22Rv1 (cell line): ENCODE data around the gene SOWAHD.
"Not testable (repeated sequence)": the region's sequence is repeated elsewhere in the genome, so short reads cannot be mapped to it uniquely, and the experiment has no call there.

Experiments
- H3K27ac ChIP-seq: fragments of 450-650 bp; 2 replicates; pipeline ENCODE4 v1.5.1; 2017
- ZFX ChIP-seq: fragments of 450-650 bp; IDR thresholded peaks from 2 replicates; pipeline ENCODE4 v1.6.1; 2017; ENCODE audit warnings: antibody characterized with exemption, borderline replicate concordance
- TF ChIP-seq, protein P1 (sequence below): fragments of 450-650 bp; IDR thresholded peaks from 2 replicates; pipeline ENCODE4 v1.5.1; 2017; ENCODE audit warnings: mild to moderate bottlenecking

Gene SOWAHD

DNA sequence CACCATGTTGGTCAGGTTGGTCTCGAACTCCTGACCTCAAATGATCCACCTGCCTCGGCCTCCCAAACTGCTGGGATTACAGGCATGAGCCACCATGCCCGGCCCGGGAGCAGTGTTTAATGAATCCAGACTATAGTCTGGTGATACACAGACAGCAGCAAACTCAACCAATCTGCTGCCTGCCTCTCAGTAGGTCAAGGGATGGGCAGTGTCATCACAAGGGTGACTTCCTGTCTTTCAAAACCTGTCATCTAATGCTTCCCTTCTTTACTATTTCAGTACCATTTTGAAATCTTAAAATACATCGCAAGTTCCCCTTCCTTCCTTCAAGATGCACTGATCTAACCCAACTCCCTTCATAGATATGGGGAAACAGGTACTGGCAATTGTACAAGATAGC is 24.6 kb downstream of the SOWAHD start:
- TF ChIP-seq, protein P1, sequence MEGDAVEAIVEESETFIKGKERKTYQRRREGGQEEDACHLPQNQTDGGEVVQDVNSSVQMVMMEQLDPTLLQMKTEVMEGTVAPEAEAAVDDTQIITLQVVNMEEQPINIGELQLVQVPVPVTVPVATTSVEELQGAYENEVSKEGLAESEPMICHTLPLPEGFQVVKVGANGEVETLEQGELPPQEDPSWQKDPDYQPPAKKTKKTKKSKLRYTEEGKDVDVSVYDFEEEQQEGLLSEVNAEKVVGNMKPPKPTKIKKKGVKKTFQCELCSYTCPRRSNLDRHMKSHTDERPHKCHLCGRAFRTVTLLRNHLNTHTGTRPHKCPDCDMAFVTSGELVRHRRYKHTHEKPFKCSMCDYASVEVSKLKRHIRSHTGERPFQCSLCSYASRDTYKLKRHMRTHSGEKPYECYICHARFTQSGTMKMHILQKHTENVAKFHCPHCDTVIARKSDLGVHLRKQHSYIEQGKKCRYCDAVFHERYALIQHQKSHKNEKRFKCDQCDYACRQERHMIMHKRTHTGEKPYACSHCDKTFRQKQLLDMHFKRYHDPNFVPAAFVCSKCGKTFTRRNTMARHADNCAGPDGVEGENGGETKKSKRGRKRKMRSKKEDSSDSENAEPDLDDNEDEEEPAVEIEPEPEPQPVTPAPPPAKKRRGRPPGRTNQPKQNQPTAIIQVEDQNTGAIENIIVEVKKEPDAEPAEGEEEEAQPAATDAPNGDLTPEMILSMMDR = no peak
- no peak for TF ChIP-seq ZFX
- H3K27ac ChIP-seq = no peak overlapping the region

DNA sequence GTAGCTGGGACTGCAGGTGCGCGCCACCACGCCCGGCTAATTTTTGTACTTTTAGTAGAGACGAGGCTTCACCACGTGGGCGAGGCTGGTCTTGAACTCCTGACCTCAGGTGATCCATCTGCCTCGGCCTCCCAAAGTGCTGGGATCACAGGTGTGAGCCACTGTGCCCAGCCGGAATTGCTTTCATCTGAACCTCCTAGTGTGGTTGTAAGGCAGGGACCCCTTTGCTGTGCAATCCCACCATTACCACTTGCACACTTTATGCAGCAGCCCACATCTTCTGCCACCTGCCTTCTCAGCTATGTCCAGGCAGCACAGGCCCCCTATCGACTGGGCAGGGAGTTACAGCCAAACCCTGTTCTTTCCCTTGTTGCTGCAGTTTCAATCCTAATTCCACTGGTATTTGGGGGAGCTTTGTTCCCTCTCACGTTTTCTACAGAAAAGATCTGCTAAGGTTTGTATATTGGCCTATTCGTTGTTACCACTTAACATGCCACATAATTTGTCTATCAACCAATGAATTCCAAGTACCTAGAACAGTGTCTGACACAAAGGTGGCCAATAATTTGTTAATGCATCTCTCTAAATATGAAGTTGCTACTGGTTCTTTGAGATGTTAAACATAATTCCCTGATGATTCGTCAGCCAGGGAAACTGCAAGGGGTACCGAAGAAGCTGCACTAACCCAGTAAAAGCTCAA is 26.5 kb downstream of the SOWAHD start:
- TF ChIP-seq, protein P1 = peak; percentile 53
- no peak for TF ChIP-seq ZFX
- H3K27ac ChIP-seq = no peak overlapping the region

DNA sequence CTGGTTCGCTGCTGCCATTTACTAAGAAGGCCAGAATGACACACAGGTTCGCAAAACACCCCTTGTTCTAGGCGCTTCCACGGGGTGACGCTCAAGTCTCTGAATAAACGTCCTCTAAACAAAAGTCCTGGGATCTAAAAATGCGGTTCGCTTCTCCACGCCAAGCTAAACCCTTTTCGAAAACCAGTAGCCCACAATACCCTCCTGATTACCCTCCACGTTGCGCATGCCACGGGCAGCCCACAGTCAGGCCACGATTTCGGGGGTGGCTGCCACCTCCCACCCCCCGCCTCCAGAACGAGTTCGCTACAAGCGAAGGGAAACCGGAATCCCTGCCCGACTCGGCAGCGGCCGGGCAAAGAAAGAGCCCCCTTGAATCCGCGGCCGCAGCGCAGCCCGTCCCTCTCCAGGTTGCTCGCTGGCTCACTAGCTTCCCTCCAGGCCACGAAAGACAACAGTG is 32.6 kb downstream of the SOWAHD start:
- TF ChIP-seq, protein P1 = no peak
- no peak for TF ChIP-seq ZFX
- H3K27ac ChIP-seq = peak overlapping the region; percentile 90

DNA sequence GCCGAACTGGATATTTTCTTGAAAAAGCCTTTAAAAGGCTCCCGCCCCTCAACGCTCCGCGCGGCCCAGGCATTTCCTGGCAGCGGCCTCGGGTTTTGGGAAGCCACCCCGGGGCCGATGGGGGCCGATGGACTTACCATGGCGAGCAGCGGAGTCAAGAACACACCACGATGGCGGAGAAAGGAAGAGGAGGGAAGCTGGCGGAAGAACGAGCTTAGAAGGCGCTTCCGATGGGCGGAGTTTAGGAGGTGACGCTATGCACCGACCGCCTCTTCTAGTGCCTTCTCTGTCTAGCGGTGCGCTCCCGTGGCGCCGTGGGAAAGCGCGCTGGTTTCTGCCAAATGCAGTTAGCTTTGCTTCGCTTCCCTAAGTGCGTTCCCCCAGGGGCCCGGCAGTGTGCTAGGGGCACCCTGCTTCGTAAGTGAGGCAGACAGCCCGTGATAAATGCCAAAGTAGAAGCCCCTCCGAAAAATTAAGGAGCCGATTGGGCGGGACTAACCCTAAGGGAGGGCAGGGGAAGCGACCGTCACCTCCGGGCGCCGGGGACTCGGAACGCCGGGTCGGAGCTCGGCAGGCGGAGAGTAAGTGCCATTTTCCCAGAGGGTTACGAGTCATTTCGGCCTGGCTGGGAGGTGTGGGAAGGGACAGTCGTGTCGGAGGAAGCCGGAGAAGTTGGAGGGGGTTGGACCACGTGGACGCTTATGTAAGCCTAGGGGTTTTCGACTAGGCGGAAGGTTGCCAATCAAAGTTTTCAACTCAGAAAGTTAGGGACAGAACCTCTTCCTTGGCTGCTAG is 33.2 kb downstream of the SOWAHD start, which contains the start of gene RPL39:
RPL39 (minus strand) TSS at position 194 of the 795 bp plus-strand sequence; CDS start at position 140, 54 bp downstream.
- no peak for TF ChIP-seq ZFX
- TF ChIP-seq, protein P1 = no peak
- peak within 1 kb of the TSS; percentile 90 for H3K27ac ChIP-seq

DNA sequence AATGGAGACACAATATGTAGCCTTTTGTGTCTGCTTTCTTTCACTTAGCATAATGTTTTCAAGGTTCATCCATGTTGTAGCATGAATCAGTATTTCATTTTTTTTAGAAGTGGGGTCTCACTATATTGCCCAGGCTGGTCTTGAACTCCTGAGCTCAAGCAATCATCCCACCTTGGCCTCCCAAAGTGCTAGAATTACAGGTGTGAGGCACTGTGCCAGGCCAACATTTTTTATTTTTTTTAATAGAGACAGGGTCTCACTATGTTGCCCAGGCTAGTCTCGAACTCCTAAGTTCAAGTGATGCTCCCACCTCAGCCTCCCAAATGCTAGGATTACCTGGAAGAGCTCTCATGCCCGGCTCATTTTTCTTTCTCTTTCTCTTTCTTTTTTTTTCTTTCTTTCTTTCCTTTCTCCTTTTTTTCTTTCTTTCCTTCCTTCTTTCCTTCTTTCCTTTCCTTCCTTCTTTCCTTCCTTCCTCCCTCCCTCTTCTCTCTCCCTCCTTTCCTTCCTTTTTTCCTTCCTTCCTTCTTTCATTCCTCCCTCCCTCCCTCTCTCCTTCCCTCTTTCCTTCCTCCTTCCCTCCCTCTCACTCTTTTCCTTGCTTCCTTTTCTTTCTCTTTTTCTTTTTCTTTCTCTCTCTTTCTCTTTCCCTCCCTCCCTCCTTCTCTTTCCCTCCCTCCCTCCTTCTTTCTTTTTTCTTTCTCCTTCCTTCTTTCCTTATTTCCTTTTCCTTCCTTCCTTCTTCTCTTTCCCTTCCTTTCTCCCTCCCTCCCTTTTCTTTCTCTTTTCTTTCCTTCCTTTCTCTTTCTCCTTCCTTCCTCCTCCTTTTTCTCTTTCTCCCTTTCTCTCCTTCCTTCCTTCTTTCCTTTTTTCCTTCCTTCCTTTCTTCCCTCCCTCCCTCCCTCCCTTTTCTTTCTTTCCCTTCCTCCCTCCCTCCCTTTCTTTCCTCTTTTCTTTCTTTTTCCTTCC is 43.1 kb downstream of the SOWAHD start:
- H3K27ac ChIP-seq = no peak overlapping the region
- no peak for TF ChIP-seq ZFX
- TF ChIP-seq, protein P1 = no peak

DNA sequence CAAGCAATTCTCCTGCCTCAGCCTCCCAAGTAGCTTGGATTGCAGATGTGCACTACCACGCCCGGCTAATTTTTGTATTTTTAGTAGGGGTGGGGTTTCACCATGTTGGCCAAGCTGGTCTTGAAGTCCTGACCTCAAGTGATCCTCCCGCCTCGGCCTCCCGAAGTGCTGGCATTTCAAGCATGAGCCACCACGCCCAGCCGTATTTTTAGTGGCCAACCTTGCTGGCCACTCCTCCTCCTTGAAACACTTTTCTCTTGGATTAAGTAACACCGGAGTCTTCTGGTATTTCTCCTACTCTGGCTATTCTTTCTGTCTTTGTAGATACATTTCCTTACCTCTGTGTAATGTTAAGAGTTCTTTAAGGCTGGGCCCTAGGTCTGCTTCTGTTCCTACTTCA is 44.2 kb downstream of the SOWAHD start:
- H3K27ac ChIP-seq = no peak overlapping the region
- TF ChIP-seq, protein P1 = no peak
- TF ChIP-seq ZFX = no peak

DNA sequence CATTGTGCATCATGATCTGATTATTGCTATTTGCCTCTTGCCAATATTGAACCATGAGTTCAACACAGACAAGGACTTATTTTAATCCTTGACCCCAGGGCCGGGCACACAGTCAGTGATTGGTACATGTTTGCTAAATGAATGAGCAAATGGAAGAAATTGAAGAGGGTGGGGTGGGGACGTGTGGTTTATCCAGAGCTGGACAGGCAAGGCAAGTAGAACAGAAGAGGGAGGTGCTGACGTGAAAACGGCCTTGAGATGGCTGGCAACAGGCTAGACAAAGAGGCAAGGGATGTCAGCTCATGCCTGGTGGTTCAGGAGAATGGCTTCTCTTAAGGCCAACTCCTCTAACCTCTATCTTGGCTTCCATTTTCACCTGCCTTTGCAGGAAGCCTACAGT is 50.1 kb downstream of the SOWAHD start:
- H3K27ac ChIP-seq = not testable (repeated sequence)
